Panc1 (cell line): Measurements from ENCODE around the gene KIAA1217. TPM values are rescaled to one million over a fixed set of nuclear protein-coding genes. Genes with fewer than 3 reads are reported as not detected.

Experiments
- ATAC-seq: fragments of 200-7000 bp; cut with Tn5 transposase; 2 replicates; pipeline ENCODE4 v1.9.1; 2020; ENCODE audit warnings: mild to moderate bottlenecking, moderate library complexity
- BruUV-seq: library from RNA; stranded (reverse); fragments of 400-500 nt; replicated peaks from 2 replicates; lab custom pipeline; 2021; lab: Mats Ljungman, UMichigan
- CTCF ChIA-PET: fragments of 300-600 bp; sonication (Branson Sonifier 250); formaldehyde crosslinking; loops from one replicate; lab custom pipeline; 2022; ENCODE audit warnings: antibody characterized with exemption; lab: Charles Lee
- POLR2A ChIA-PET: fragments of 300-600 bp; sonication (Branson Sonifier 250); formaldehyde crosslinking; loops from one replicate; lab custom pipeline; 2022; ENCODE audit warnings: antibody characterized with exemption; lab: Charles Lee
- DNase-seq: peaks from one replicate; pipeline ENCODE4 v3.0.0-alpha.2; 2010; ENCODE audit warnings: low read depth, low spot score
- H3K27ac ChIP-seq: 2 replicates; pipeline ENCODE4 v1.5.1; 2011; ENCODE audit warnings: mild to moderate bottlenecking, low read length, inconsistent platforms
- H3K27me3 ChIP-seq: fragments of 200-500 bp; sonication (Bioruptor generic); 2 replicates; pipeline ENCODE4 v1.6.0; 2014; ENCODE audit warnings: low read length, inconsistent platforms; ENCODE audit not compliant: control insufficient read depth, insufficient read depth
- H3K36me3 ChIP-seq: fragments of 200-500 bp; sonication (Bioruptor generic); 2 replicates; pipeline ENCODE4 v1.5.1; 2014; ENCODE audit warnings: inconsistent platforms, mild to moderate bottlenecking, low read length, moderate library complexity; ENCODE audit not compliant: control insufficient read depth, insufficient read depth
- H3K4me1 ChIP-seq: 2 replicates; pipeline ENCODE4 v1.5.1; 2011; ENCODE audit warnings: inconsistent platforms, mild to moderate bottlenecking, low read length, moderate library complexity; ENCODE audit not compliant: control insufficient read depth, insufficient read depth
- H3K4me3 ChIP-seq, 2 experiments: 2 replicates each; pipeline ENCODE4 v1.5.1; 2011 to 2012; ENCODE audit warnings: low read depth in 2 of 2, low read length in 2 of 2, mild to moderate bottlenecking in 2 of 2, inconsistent platforms in 1 of 2, moderate library complexity in 1 of 2
- H3K9me3 ChIP-seq: fragments of 200-500 bp; sonication (Bioruptor generic); 2 replicates; pipeline ENCODE4 v1.5.1; 2014; ENCODE audit warnings: low read depth, mild to moderate bottlenecking, inconsistent platforms, low read length, moderate library complexity; ENCODE audit not compliant: control insufficient read depth, insufficient read depth
- CTCF ChIP-seq: fragments of 450-650 bp; IDR thresholded peaks from 2 replicates; pipeline ENCODE4 v1.5.1; 2017; ENCODE audit warnings: mild to moderate bottlenecking
- POLR2AphosphoS5 ChIP-seq: IDR thresholded peaks from 2 replicates; pipeline ENCODE4 v1.6.1; 2012; ENCODE audit warnings: mild to moderate bottlenecking, low read depth, low read length, moderate library complexity
- REST ChIP-seq, 2 experiments: IDR thresholded peaks; 2 replicates each; pipeline ENCODE4 v1.6.1; 2011 to 2012; ENCODE audit warnings: low read depth in 2 of 2, control low read depth in 1 of 2, low read length in 1 of 2, mild to moderate bottlenecking in 1 of 2, moderate library complexity in 1 of 2; ENCODE audit not compliant: insufficient read depth in 1 of 2
- SIN3A ChIP-seq: IDR thresholded peaks from 2 replicates; pipeline ENCODE4 v1.6.1; 2012; ENCODE audit warnings: low read depth, mild to moderate bottlenecking, low read length, moderate library complexity, borderline replicate concordance; ENCODE audit not compliant: insufficient read depth
- TCF7L2 ChIP-seq: IDR thresholded peaks from 2 replicates; pipeline ENCODE4 v1.6.1; 2011; ENCODE audit warnings: mild to moderate bottlenecking, low read depth, low read length, inconsistent platforms
- in situ Hi-C: cut with HindIII; loops from 2 replicates; pipeline ENCODE4 v1.10.0; 2016; ENCODE audit warnings: low sequenced_read_pairs, low pct_unique_long_range_greater_than_20kb
- intact Hi-C: fragments of 100-400 bp; cut with micrococcal nuclease; formaldehyde crosslinking; loops from one replicate; pipeline ENCODE4 v1.10.0; 2022; ENCODE audit not compliant: unreplicated experiment
- total RNA-seq: library from RNA; stranded (reverse); gene quantifications from one replicate; pipeline ENCODE4 v1.2.1, GENCODE V29; 2021; ENCODE audit not compliant: unreplicated experiment

The KIAA1217 gene
- total RNA-seq, 1 experiment from 2014 or later, result 11.6 TPM

- no peaks in the 10 kb centered on the region for H3K9me3 ChIP-seq
- ATAC-seq, result peak; percentile 89
- no peak overlapping the region for H3K27ac ChIP-seq
- H3K4me3 ChIP-seq, result no peak overlapping the region
- CTCF ChIA-PET, result interaction anchor here (0.6 kb wide), 1 partner anchor 37 kb away, joined by 5 read pairs; no protein-coding TSS in a partner anchor
- POLR2A ChIA-PET, result no interaction called here
- H3K36me3 ChIP-seq, result no peaks in the 10 kb centered on the region
- intact Hi-C loops (no loop called here), in situ Hi-C loops (no loop called here)
- H3K4me1 ChIP-seq, result no peaks in the 10 kb centered on the region
- peak; percentile 42 for DNase-seq
- H3K27me3 ChIP-seq, result no peaks in the 10 kb centered on the region
- no peak for TF ChIP-seq POLR2AphosphoS5
- peak; percentile 75 for TF ChIP-seq CTCF
- BruUV-seq, result no TSS peak
These were observed 348.1 kb downstream of the KIAA1217 start for GRCh38 chr10:24556750-24557742.

GRCh38 chr10:24561453-24561852 is 352.5 kb downstream of the KIAA1217 start:
- H3K27me3 ChIP-seq, result 0 out of 2 replicates have a peak, but pooled peaks cover under 1% of the 10 kb centered on the region
- TF ChIP-seq REST (IDR thresholded peaks at IDR 0.05; ENCODE audit: insufficient read depth in 1 of 2, low read depth in 2 of 2, low read length in 1 of 2), result no peak
- TF ChIP-seq CTCF, result no peak
- TF ChIP-seq SIN3A, result no peak
- TF ChIP-seq TCF7L2, result no peak
- no peak for TF ChIP-seq POLR2AphosphoS5
- no peak overlapping the region for H3K27ac ChIP-seq
- ATAC-seq (no peak), DNase-seq (no peak)
- intact Hi-C loops (no loop called here), in situ Hi-C loops (no loop called here)
- H3K4me1 ChIP-seq, result no peaks in the 10 kb centered on the region
- no TSS peak for BruUV-seq
- no peak overlapping the region for H3K4me3 ChIP-seq
- no peaks in the 10 kb centered on the region for H3K9me3 ChIP-seq
- H3K36me3 ChIP-seq, result no peaks in the 10 kb centered on the region
- CTCF ChIA-PET, result no interaction called here
- POLR2A ChIA-PET, result no interaction called here
